HepG2 (cell line): ENCODE measurements around the gene GSG1. TPM values are rescaled to one million over a fixed set of nuclear protein-coding genes. Genes with fewer than 3 reads are reported as not detected.

Experiments
- AHR ChIP-seq: IDR thresholded peaks from 2 replicates; pipeline ENCODE4 v1.6.1; 2018; ENCODE audit warnings: missing genetic modification reagents, missing compliant biosample characterization
- DZIP1 ChIP-seq: sonication (generic); formaldehyde crosslinking; IDR thresholded peaks from 2 replicates; pipeline ENCODE4 v1.5.0; 2020; ENCODE audit warnings: mild to moderate bottlenecking, missing genetic modification reagents
- GFI1 ChIP-seq: sonication (generic); formaldehyde crosslinking; IDR thresholded peaks from 2 replicates; pipeline ENCODE4 v1.5.0; 2020; ENCODE audit warnings: missing genetic modification reagents, mild to moderate bottlenecking, borderline replicate concordance
- HDAC6 ChIP-seq: fragments of 200-600 bp; sonication (generic); IDR thresholded peaks from 2 replicates; pipeline ENCODE4 v1.7.0; 2017; ENCODE audit warnings: mild to moderate bottlenecking, antibody characterized with exemption, low read length, low read depth
- HNF4A ChIP-seq: sonication (generic); formaldehyde crosslinking; IDR thresholded peaks from 2 replicates; pipeline ENCODE4 v1.4.0; 2020; ENCODE audit warnings: missing genetic modification reagents
- HNRNPH1 ChIP-seq: fragments of 200-400 bp; formaldehyde crosslinking; optimal IDR thresholded peaks from 2 replicates; pipeline ENCODE3; 2017; ENCODE audit warnings: mild to moderate bottlenecking, low read depth, low read length
- IKZF1 ChIP-seq: fragments of 450-650 bp; IDR thresholded peaks from 2 replicates; pipeline ENCODE4 v1.7.1; 2016
- JUNB ChIP-seq: sonication (generic); formaldehyde crosslinking; IDR thresholded peaks from 2 replicates; pipeline ENCODE4 v1.8.0; 2022; ENCODE audit warnings: missing genetic modification reagents, mild to moderate bottlenecking, borderline replicate concordance
- KAT2B ChIP-seq: fragments of 150-350 bp; IDR thresholded peaks from 2 replicates; pipeline ENCODE4 v1.6.1; 2014; ENCODE audit warnings: low read depth, low read length, borderline replicate concordance
- MIER3 ChIP-seq: IDR thresholded peaks from 2 replicates; pipeline ENCODE4 v1.6.1; 2016; ENCODE audit warnings: missing compliant biosample characterization, borderline replicate concordance
- MYNN ChIP-seq: sonication (generic); formaldehyde crosslinking; IDR thresholded peaks from 2 replicates; pipeline ENCODE4 v1.4.0; 2020; ENCODE audit warnings: mild to moderate bottlenecking, low read depth, missing genetic modification reagents
- NFYB ChIP-seq: sonication (generic); formaldehyde crosslinking; IDR thresholded peaks from 2 replicates; pipeline ENCODE4 v1.4.0; 2020; ENCODE audit warnings: missing genetic modification reagents
- RBAK ChIP-seq: sonication (generic); formaldehyde crosslinking; IDR thresholded peaks from 2 replicates; pipeline ENCODE4 v1.5.1; 2020; ENCODE audit warnings: mild to moderate bottlenecking, missing genetic modification reagents
- STAT5B ChIP-seq: sonication (generic); formaldehyde crosslinking; IDR thresholded peaks from 2 replicates; pipeline ENCODE4 v1.4.0; 2020; ENCODE audit warnings: missing genetic modification reagents
- TEF ChIP-seq: sonication (generic); formaldehyde crosslinking; IDR thresholded peaks from 2 replicates; pipeline ENCODE4 v1.5.0; 2020; ENCODE audit warnings: missing genetic modification reagents
- THAP11 ChIP-seq: IDR thresholded peaks from 2 replicates; pipeline ENCODE4 v1.6.1; 2016; ENCODE audit warnings: missing biosample characterization, missing genetic modification reagents
- ZBTB14 ChIP-seq: sonication (generic); formaldehyde crosslinking; IDR thresholded peaks from 2 replicates; pipeline ENCODE4 v1.4.0; 2020; ENCODE audit warnings: missing genetic modification reagents
- ZBTB43 ChIP-seq: sonication (generic); formaldehyde crosslinking; conservative IDR thresholded peaks from 2 replicates; pipeline ENCODE4 v1.4.0; 2020; ENCODE audit warnings: missing genetic modification reagents
- ZFP36L2 ChIP-seq: sonication (generic); formaldehyde crosslinking; IDR thresholded peaks from 2 replicates; pipeline ENCODE4 v1.4.0; 2020; ENCODE audit warnings: missing genetic modification reagents
- ZFP41 ChIP-seq: sonication (generic); formaldehyde crosslinking; IDR thresholded peaks from 2 replicates; pipeline ENCODE4 v1.4.0; 2020; ENCODE audit warnings: mild to moderate bottlenecking, missing genetic modification reagents, borderline replicate concordance
- ZKSCAN8 ChIP-seq: IDR thresholded peaks from 2 replicates; pipeline ENCODE4 v1.6.1; 2016; ENCODE audit warnings: borderline replicate concordance, missing genetic modification reagents, missing compliant biosample characterization
- ZNF205 ChIP-seq: IDR thresholded peaks from 2 replicates; pipeline ENCODE4 v1.6.1; 2018; ENCODE audit warnings: missing biosample characterization, missing genetic modification reagents
- ZNF484 ChIP-seq: sonication (generic); formaldehyde crosslinking; IDR thresholded peaks from 2 replicates; pipeline ENCODE4 v1.5.1; 2020; ENCODE audit warnings: mild to moderate bottlenecking, low read depth, missing genetic modification reagents, borderline replicate concordance
- ZNF562 ChIP-seq: sonication (generic); formaldehyde crosslinking; IDR thresholded peaks from 2 replicates; pipeline ENCODE4 v1.8.0; 2022; ENCODE audit warnings: missing genetic modification reagents, borderline replicate concordance
- ZNF672 ChIP-seq: sonication (generic); formaldehyde crosslinking; IDR thresholded peaks from 2 replicates; pipeline ENCODE4 v1.8.1; 2022; ENCODE audit warnings: missing genetic modification reagents
- ZNF703 ChIP-seq: sonication (generic); formaldehyde crosslinking; IDR thresholded peaks from 2 replicates; pipeline ENCODE4 v1.5.1; 2020; ENCODE audit warnings: missing genetic modification reagents, mild to moderate bottlenecking, moderate library complexity, borderline replicate concordance
- ZNF713 ChIP-seq: sonication (generic); formaldehyde crosslinking; IDR thresholded peaks from 2 replicates; pipeline ENCODE4 v1.4.0; 2020; ENCODE audit warnings: mild to moderate bottlenecking, missing genetic modification reagents
- polyA plus RNA-seq, 8 experiments: library from polyadenylated mRNA; depleted of rRNA in 3 of 8; stranded (reverse) in 7 of 8; unstranded in 1 of 8; fragments of >200 nt; fragmentation: Illumina TruSeq in 4 of 8; extraction: Trizol in 4 of 8; gene quantifications; 2 replicates each; pipeline versions ENCODE4 v1.2.1 to v1.2.3, GENCODE V29; 2011 to 2016; ENCODE audit warnings: low read depth in 4 of 8, missing spikeins in 1 of 8, mixed read lengths in 1 of 8; ENCODE audit not compliant: insufficient read depth in 1 of 8
- total RNA-seq, 5 experiments: library from RNA; depleted of rRNA; stranded (reverse); fragments of >200 nt; fragmentation: Illumina TruSeq; extraction: Trizol; gene quantifications; 2 replicates each; pipeline ENCODE4 v1.2.3, GENCODE V29; 2016; ENCODE audit warnings: low read depth in 1 of 5

The GSG1 gene
- total and polyA plus RNA-seq, 2 of the 13 experiments (the other 11 are each of a cell fraction or from before 2014, with no cell fraction given), result not detected

GRCh38 chr12:13044002-13044905 lies 59.2 kb downstream of the GSG1 start, which contains the start of gene FAM234B (continued):
- TF ChIP-seq ZNF672 (no peak), ZKSCAN8 (CRISPR knock-in tag) (no peak), ZFP41 (CRISPR knock-in tag) (no peak), KAT2B (no peak), ZNF703 (CRISPR knock-in tag) (no peak), STAT5B (CRISPR knock-in tag) (no peak), TEF (CRISPR knock-in tag) (no peak), NFYB (CRISPR knock-in tag) (no peak), DZIP1 (CRISPR knock-in tag) (no peak), ZNF205 (no peak), ZFP36L2 (CRISPR knock-in tag) (no peak), IKZF1 (no peak), ZBTB14 (CRISPR knock-in tag) (peak; percentile 83), HNF4A (CRISPR knock-in tag) (no peak), RBAK (CRISPR knock-in tag) (no peak), ZNF484 (CRISPR knock-in tag) (no peak), JUNB (no peak), GFI1 (no peak), ZBTB43 (CRISPR knock-in tag) (no peak), HNRNPH1 (no peak), ZNF562 (CRISPR knock-in tag) (no peak), MIER3 (CRISPR knock-in tag) (no peak), ZNF713 (CRISPR knock-in tag) (no peak), MYNN (CRISPR knock-in tag) (no peak), THAP11 (CRISPR knock-in tag) (peak; percentile 99), HDAC6 (no peak), AHR (no peak)
